Liver (tissue), 9 donors: ENCODE results near the gene LDLRAD4. TPM values are rescaled to one million over a fixed set of nuclear protein-coding genes. Genes with fewer than 3 reads are reported as not detected.

Experiments used
- DNase-seq: peaks from one replicate; pipeline ENCODE4 v3.0.0-alpha.2; 2017; ENCODE audit warnings: low spot score
- H3K27ac ChIP-seq, 2 donors: one replicate each; pipeline ENCODE4 v1.7.0; 2013; ENCODE audit warnings: inconsistent platforms in 2 of 2, low read length in 2 of 2, control low read depth in 1 of 2, low read depth in 1 of 2, mild to moderate bottlenecking in 1 of 2
- H3K27me3 ChIP-seq, 4 donors: one replicate each; pipeline versions ENCODE4 v1.6.1 to v1.7.0; 2013; ENCODE audit warnings: low read length in 3 of 4, inconsistent platforms in 1 of 4, mild to moderate bottlenecking in 1 of 4, moderate library complexity in 1 of 4; ENCODE audit not compliant: control insufficient read depth in 4 of 4, insufficient read depth in 4 of 4
- H3K36me3 ChIP-seq, 4 donors: one replicate each; pipeline versions ENCODE4 v1.6.1 to v1.7.0; 2013; ENCODE audit warnings: low read length in 3 of 4, mild to moderate bottlenecking in 3 of 4, low read depth in 1 of 4, moderate library complexity in 1 of 4; ENCODE audit not compliant: control insufficient read depth in 4 of 4, insufficient read depth in 3 of 4
- H3K4me1 ChIP-seq, 4 donors: one replicate each; pipeline versions ENCODE4 v1.6.1 to v1.7.0; 2013; ENCODE audit warnings: low read length in 3 of 4, mild to moderate bottlenecking in 3 of 4, moderate library complexity in 1 of 4; ENCODE audit not compliant: control insufficient read depth in 4 of 4, insufficient read depth in 4 of 4
- H3K4me3 ChIP-seq, 3 donors: one replicate each; pipeline versions ENCODE4 v1.6.1 to v1.7.0; 2013; ENCODE audit warnings: low read length in 3 of 3, control low read depth in 1 of 3, low read depth in 1 of 3, mild to moderate bottlenecking in 1 of 3
- H3K9ac ChIP-seq, 2 donors: one replicate each; pipeline ENCODE4 v1.7.0; 2013; ENCODE audit warnings: low read length in 2 of 2, mild to moderate bottlenecking in 2 of 2, moderate library complexity in 2 of 2, control low read depth in 1 of 2, low read depth in 1 of 2
- H3K9me3 ChIP-seq, 4 donors: one replicate each; pipeline versions ENCODE4 v1.6.1 to v1.7.0; 2013; ENCODE audit warnings: low read length in 3 of 4; ENCODE audit not compliant: control insufficient read depth in 4 of 4
- CTCF ChIP-seq: fragments of 150-350 bp; IDR thresholded peaks from 2 replicates; pipeline ENCODE4 v1.5.1; 2017; ENCODE audit warnings: improper control_type of control experiment, low read depth, low read length; ENCODE audit not compliant: missing input control
- EGR1 ChIP-seq, 2 donors: IDR thresholded peaks; 2 replicates each; pipeline ENCODE4 v1.6.1; 2016 to 2018; ENCODE audit warnings: antibody characterized with exemption in 2 of 2, low read depth in 2 of 2
- FOXA1 ChIP-seq: IDR thresholded peaks from 2 replicates; pipeline ENCODE4 v1.6.1; 2016; ENCODE audit warnings: antibody characterized with exemption
- FOXA2 ChIP-seq: IDR thresholded peaks from 2 replicates; pipeline ENCODE4 v1.6.1; 2016; ENCODE audit warnings: antibody characterized with exemption
- GABPA ChIP-seq, 2 donors: IDR thresholded peaks in 1 of 2; conservative IDR thresholded peaks in 1 of 2; 2 replicates each; pipeline ENCODE4 v1.6.1; 2016; ENCODE audit warnings: antibody characterized with exemption in 2 of 2, mild to moderate bottlenecking in 1 of 2, moderate library complexity in 1 of 2
- HNF4A ChIP-seq, 2 donors: conservative IDR thresholded peaks; 2 replicates each; pipeline ENCODE4 v1.6.1; 2016; ENCODE audit warnings: antibody characterized with exemption in 2 of 2, mild to moderate bottlenecking in 2 of 2
- HNF4G ChIP-seq: IDR thresholded peaks from 2 replicates; pipeline ENCODE4 v1.6.1; 2016; ENCODE audit warnings: antibody characterized with exemption
- JUND ChIP-seq, 2 donors: IDR thresholded peaks; 2 replicates each; pipeline ENCODE4 v1.6.1; 2016; ENCODE audit warnings: antibody characterized with exemption in 2 of 2
- MAX ChIP-seq: IDR thresholded peaks from 2 replicates; pipeline ENCODE4 v1.6.1; 2016; ENCODE audit warnings: antibody characterized with exemption
- NR2F2 ChIP-seq: IDR thresholded peaks from 2 replicates; pipeline ENCODE4 v1.6.1; 2016; ENCODE audit warnings: antibody characterized with exemption
- RAD21 ChIP-seq, 2 donors: IDR thresholded peaks; 2 replicates each; pipeline ENCODE4 v1.6.1; 2016; ENCODE audit warnings: antibody characterized with exemption in 2 of 2, mild to moderate bottlenecking in 2 of 2
- REST ChIP-seq: IDR thresholded peaks from 2 replicates; pipeline ENCODE4 v1.6.1; 2016; ENCODE audit warnings: antibody characterized with exemption, mild to moderate bottlenecking
- RXRA ChIP-seq, 2 donors: IDR thresholded peaks; 2 replicates each; pipeline ENCODE4 v1.6.1; 2017 to 2018; ENCODE audit warnings: antibody characterized with exemption in 2 of 2, mild to moderate bottlenecking in 1 of 2
- SP1 ChIP-seq: IDR thresholded peaks from 2 replicates; pipeline ENCODE4 v1.6.1; 2018; ENCODE audit warnings: antibody characterized with exemption, mild to moderate bottlenecking
- TAF1 ChIP-seq: conservative IDR thresholded peaks from 2 replicates; pipeline ENCODE4 v1.6.1; 2016; ENCODE audit warnings: antibody characterized with exemption, mild to moderate bottlenecking
- YY1 ChIP-seq: IDR thresholded peaks from 2 replicates; pipeline ENCODE4 v1.6.1; 2016; ENCODE audit warnings: antibody characterized with exemption, mild to moderate bottlenecking
- ZBTB33 ChIP-seq: IDR thresholded peaks from 2 replicates; pipeline ENCODE4 v1.6.1; 2016; ENCODE audit warnings: antibody characterized with exemption
- WGBS: extraction: QIAGEN DNeasy Blood & Tissue Kit; methylation state at CpG from one replicate; pipeline ENCODE4 v1.1.7; 2013; 5-methylcytosine and 5-hydroxymethylcytosine counted together
- polyA plus RNA-seq, 2 donors: library from polyadenylated mRNA; stranded (reverse) in 1 of 2; unstranded in 1 of 2; fragments of 200-250 nt in 1 of 2; fragments of >200 nt in 1 of 2; fragmentation: Nextera tagmentation in 1 of 2; extraction: Ambion mirVana in 1 of 2; gene quantifications; one replicate each; pipeline versions ENCODE4 v1.2.1 to v1.2.3, GENCODE V29; 2013 to 2015
- total RNA-seq, 2 donors: library from RNA; depleted of rRNA; stranded (reverse); fragments of >200 nt; gene quantifications; one replicate each; pipeline ENCODE4 v1.2.3, GENCODE V29; 2014
- TF ChIP-seq, protein P1 (sequence below): IDR thresholded peaks from 2 replicates; pipeline ENCODE4 v1.6.1; 2016; ENCODE audit warnings: antibody characterized with exemption
- donor health status: healthy.
- donor health status: healthy.
- donor health status: healthy.
- donor health status: healthy.
- donor health status: healthy.

Gene LDLRAD4
- total and polyA plus RNA-seq, 4 donors, result 4.8 to 41.7 (median 12.7) TPM

GRCh38 chr18:13246591-13246990, 28.0 kb downstream of the LDLRAD4 start:
- Histone ChIP-seq H3K4me3 (no peak overlapping the region), H3K36me3 (no peaks in the 10 kb centered on the region), H3K4me1 (peaks cover 0 to 16% (median 9%) of the 10 kb centered on the region in 4 donors), H3K27ac (peak overlapping the region; percentile 3 to 43), H3K9me3 (no peaks in the 10 kb centered on the region), H3K9ac (no peak overlapping the region), H3K27me3 (no peaks in the 10 kb centered on the region)
- 52% methylated on average over 3 of the region's 3 CpGs for WGBS
- TF ChIP-seq HNF4G (peak; percentile 26), GABPA (IDR thresholded peaks at IDR 0.05 in 1 of 2, conservative IDR thresholded peaks at IDR 0.05 in 1 of 2) (no peak), REST (peak; percentile 67), ZBTB33 (no peak), FOXA2 (peak; percentile 58), FOXA1 (no peak), SP1 (peak; percentile 77), JUND (IDR thresholded peaks at IDR 0.05) (peak; percentile 51 to 76), EGR1 (IDR thresholded peaks at IDR 0.05; ENCODE audit: low read depth in 2 of 2) (peak; percentile 55 to 76), CTCF (no peak), MAX (no peak), RXRA (IDR thresholded peaks at IDR 0.05) (peak; percentile 74 to 92), TAF1 (no peak), HNF4A (conservative IDR thresholded peaks at IDR 0.05) (peak; percentile 68 to 83), YY1 (peak; percentile 86), RAD21 (IDR thresholded peaks at IDR 0.05) (peak; percentile 55 to 63), NR2F2 (peak; percentile 57)
- TF ChIP-seq, protein P1, sequence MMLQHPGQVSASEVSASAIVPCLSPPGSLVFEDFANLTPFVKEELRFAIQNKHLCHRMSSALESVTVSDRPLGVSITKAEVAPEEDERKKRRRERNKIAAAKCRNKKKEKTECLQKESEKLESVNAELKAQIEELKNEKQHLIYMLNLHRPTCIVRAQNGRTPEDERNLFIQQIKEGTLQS, result no peak
- DNase-seq, result no peak
